HUDEP-2 (cell line): Measurements from ENCODE around the gene ZBTB5.
"Not testable (repeated sequence)": the region's sequence is repeated elsewhere in the genome, so short reads cannot be mapped to it uniquely, and the experiment has no call there.

Source experiments
- DNase-seq, 76 experiments: peaks; one replicate each; lab custom pipeline; 2025; ENCODE audit not compliant: unreplicated experiment in 76 of 76; lab: John Stamatoyannopoulos, UW

The ZBTB5 gene

DNA sequence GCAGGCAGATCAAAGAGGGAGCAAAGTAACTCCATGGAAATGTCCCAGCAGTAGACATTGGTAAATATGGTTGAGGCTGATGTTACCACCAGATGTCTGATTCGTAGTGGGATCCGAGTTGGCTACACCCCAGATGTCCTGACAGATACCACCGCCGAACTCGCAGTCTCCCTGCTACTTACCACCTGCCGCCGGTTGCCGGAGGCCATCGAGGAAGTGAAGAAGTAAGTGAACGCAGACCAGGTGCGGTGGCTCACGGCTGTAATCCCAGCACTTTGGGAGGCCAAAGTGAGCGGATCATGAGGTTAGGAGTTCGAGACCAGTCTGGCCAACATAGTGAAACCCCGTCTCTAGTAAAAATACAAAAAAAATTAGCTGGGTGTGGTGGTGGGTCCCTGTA, 38.8 kb downstream of the ZBTB5 start:
- not testable (repeated sequence) for DNase-seq

DNA sequence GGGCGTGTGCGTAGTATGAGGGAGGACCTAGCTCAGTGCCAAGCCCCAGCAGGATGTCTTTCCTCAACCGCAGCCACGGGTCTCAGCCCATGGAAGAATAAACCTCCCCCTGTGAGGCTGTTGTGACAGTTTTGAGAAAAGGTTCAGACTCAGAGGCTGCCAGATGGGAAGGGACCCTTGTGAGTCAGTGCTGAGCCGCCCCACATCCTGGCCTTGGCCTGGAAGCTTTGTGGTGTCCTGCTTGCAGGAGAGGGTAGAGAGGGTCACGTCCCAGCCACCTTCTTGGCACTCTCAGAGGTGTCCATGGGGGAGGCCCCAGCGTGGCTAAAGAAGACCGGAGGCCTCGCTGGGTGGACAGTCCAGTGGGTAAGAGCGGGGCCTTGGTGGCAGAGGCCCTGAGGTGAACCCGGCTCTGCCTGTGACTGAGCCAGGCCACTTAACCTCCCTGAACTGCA, 39.9 kb downstream of the ZBTB5 start:
- DNase-seq: peak in 8 of 76 experiments; percentile 29 to 57 (median 48)

DNA sequence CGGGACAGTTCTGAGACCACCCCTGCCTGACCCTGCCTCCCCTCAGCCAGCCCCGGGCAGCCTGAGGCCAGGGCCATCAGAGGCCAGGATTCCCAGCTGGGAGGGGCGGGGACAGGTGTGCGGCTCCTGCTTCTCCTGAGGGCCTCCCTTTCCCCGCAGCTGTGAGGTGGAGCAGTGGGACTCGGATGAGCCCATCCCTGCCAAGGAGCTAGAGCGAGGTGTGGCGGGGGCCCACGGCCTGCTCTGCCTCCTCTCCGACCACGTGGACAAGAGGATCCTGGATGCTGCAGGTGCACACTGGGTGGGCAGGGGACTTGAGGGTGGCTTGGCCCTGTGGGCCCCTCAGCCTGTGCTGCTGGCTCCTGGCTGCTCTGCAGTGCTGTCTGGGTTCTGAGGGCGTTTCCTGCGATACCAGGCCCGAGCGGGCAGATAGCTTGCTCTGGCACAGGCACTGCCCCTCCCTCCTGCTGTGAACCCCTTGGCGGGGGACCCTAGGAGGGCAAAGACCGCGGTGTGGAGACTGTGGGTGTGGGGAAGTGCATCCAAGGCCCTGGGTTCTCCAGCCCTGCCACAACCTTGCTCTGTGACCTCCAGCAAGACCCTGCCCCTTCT, 40.5 kb downstream of the ZBTB5 start:
- peak in 14 of 76 experiments; percentile 9 to 66 (median 40) for DNase-seq

DNA sequence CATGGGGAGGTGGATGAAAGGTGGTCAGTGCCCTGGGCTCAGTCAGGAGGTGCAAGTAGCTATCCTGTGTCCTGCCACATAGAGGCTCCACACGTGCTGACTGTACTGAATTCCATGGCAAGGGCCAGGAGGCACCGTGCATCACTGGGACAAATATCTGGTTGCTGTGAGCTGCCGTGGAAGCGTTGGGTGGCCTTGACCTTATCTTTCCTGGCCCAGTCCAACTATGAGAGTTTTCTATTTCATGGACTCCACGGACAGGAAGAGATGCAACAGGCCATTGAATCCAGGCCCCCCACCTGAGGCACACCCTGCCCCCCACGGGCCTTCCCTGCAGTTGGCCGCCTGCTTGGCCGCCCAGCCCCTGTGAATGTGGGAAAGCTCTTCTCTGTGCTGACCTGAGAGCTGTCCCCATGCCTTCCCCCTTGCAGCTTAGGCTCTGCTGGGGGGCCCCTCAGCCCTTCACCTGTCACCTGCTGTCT, 41.0 kb downstream of the ZBTB5 start:
- DNase-seq: no peak

DNA sequence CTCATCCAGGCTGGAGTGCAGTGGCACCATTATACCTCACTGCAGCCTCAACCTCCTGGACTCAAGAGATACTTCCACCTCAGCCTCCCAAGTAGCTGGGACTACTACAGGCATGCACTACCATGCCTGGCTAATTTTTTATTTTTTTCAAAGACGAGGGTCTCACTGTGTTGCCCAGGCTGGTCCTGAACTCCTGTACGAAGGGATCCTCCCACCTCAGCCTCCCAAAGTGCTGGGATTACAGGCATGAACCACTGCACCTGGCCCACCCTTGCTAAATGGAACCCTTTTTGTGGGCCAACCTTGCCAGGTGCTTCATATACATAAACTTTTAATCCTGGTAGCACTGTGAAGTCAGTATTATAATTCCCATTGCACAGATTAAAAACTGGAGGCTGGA, 41.7 kb downstream of the ZBTB5 start:
- DNase-seq: no peak

DNA sequence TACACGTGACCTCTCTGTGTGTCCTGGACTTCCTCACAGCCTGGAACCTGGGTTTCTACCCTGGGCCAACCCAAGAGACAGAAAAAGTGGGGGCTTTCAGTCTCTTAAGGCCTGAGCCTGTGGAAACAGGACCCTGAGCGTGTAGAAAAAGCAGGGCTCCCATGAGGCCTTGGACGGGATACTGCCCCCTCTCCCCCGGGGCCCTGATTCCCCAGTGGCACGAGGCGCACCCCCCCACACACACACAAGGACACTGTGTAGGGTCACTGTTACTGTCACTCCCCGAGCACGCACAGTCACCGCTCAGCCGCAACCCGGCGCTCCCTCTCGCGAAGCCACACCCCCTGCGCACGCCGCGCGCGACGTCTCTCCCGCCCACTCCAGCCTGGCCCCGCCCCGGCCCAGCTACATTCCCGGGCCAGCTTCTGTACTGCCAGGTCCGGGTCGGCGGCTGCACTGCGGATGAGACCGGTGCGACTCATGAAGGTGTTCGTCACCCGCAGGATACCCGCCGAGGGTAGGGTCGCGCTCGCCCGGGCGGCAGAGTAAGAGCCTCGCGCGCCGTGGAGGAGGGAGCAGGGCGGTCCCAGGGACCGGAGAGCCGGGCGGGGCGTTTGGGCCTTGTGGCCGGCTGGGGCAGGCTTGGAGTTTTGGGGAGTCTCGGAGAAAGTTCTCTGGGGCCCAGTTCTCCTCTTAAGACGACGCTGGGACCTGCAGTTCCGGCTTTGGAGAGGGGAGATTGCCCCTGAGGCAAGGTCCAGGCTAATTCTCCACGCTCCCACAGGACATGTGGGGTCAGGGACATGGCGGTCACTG, 42.8 kb downstream of the ZBTB5 start, which contains the start of gene GRHPR:
GRHPR (plus strand) TSS at position 408 of the 816 bp plus-strand sequence; CDS start at position 463, 55 bp downstream.
- peak in 75 of 76 experiments; percentile 26 to 91 (median 77) for DNase-seq

DNA sequence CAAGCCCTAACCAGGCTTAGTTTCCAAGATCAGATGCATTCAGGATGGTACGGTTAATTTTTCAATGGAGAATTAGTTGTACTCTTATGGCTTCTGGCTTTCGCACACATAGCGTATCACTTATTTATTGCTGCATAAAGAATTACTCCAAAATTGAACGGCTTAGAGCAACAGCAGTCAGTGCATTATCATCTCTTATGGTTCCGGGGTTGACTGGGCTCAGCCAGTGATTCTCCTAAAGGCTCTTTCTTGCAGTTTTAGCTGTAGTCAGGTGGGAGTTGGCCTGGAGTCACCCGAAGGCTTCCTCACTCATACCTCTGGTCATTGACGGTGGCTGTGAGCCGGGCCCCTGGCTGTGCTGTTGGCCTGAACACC, 43.3 kb downstream of the ZBTB5 start:
- peak in 2 of 76 experiments; percentile 19 to 51 for DNase-seq

DNA sequence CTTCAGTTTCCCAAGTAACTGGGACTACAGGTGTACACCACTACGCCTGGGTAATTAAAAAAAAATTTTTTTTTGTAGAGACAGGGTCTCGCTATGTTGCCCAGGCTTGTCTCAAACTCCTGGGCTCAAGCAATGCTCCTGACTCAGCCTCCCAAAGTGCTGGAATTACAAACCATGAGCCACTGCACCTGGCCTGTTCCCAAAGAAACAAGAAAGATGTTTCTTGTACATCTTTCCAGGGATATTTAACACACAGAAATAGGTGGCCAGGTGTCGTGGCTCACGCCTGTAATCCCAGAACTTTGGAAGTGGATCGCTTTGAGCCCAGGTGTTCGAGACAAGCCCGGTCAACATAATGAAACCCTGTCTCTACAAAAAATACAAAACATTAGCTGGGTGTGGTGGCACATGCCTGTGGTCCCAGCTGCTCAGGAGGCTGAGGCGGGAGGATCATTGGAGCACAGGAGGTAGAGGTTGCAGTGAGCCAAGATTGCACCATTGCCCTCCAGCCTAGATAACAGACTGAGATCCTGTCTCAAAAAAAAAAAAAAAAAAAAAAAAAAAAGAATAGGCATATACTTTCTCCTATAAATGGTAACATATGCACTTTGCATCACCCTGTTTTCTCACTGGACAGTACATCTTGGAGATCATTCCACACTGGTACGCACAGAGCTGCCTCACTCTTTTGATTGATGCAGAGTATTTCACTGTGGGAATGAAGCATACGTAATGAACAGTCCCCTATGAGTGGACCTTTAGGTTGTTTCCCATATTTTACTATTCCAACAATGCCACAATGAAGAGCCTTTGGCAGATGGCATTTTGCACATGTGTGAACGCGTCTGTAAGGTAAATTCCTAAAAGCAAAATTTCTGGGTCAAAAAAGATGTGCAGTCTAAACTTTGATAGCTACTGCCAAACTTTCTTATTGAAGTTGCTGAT, 44.7 kb downstream of the ZBTB5 start:
- no peak for DNase-seq

DNA sequence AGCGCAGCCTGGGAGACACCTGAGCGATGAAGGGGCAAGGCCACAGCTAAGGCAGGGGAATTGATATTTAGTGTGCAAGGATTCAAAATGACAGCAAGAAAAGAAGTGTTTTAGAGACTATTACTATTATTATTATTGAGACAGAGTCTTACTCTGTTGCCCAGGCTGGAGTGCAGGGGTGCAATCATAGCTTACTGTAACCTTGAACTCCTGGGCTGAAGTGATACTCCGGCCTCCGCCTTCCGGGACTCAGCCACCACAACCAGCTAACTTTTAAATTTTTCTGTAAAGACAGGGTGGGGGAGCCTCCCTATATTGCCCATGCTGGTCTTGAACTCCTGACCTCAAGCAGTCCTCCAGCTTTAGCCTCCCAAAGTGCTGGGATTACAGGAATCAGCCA, 46.0 kb downstream of the ZBTB5 start:
- DNase-seq: no peak

DNA sequence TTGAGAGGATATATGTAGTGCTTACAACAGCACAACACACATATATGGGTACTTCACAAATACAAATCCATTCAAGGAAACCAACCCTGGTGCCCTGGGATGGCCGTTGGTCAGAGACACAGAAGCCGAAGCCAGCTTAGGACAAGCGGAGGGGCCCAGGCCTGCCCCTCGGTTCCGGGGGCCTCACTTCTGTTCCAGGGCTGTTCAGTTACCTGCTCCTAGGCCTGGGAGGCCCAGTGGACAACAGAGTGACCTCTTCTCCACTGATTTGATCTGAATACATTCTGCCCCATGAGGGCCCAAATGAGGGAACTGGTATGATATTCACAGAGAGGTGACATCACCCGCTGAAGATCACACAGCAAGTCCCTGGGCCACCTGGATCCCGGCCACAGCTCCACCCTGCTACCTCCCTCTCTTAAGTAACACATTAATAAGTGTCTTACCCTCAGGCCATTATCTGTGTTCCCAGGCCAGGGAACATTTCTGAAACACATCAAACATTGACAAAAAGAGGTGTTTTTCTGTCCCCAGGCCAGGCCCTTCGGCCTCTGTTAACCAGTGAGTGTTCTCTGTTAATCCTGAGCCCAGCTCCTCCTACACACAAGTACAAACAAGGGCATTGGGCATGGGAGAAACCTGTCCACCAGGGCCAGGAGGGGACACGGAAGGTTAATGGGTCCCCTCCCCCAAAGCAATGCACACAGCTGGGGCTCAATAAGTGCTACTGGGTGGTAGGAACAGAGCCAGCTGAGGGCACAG, 47.2 kb downstream of the ZBTB5 start:
- DNase-seq: peak in 7 of 76 experiments; percentile 20 to 63 (median 38)

DNA sequence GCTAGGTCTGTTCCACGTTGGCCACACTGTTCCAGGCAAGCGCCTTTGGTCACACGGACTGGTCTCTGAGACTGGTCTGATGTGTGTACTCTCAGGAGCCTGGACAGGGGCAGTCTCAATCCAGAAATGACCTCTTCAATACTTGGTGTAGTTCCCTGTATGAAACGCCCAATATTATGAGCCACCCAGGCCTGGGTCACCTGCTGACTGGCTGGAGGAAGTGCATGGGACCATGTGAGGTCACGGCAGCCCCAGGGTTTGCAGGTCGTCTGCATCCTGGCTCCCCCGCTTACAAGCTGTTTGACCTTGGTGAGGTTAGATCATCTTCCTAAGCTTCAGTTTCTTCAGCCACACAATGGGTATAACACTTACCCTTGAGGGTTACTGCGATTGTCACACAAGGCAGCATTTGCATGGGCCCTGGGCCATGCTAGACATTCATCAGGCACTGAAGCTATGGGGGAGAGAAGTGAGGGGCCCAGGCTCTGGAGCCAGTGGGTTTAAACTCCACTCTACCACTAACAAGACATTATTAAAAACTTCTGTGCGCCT, 47.9 kb downstream of the ZBTB5 start:
- no peak for DNase-seq

DNA sequence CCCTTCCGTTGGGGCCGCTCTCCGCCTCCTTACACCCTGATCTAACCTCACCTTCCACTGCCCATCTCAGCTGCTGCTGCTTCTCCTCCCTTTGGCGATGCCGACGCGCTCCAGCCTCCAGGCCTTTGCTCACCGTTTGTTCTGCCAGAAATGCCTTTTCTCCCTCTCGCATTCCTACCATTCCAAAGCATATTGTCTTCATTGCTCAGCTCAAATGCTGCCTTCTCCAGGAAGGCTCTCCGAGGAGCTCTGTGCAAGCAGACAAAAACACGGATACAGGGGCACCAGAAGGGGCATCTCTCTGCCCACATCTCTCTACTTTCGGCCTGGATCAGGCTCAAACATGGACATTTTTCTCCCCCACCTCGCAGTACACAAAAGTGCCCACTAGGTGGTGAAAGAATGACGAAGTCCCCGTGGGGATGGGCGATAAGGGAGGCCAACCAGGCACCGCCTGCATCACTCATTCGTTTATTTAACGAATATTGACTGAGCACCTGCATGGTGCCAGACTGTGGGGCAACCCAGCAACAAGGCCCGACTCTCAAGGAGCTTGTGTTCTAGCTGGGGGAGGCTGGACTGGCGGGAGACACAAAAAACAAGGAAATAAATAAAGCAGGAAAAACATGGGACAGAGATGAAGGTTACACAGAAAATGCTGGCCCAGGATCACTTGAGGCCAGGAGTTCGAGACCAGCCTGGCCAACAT, 50.1 kb downstream of the ZBTB5 start:
- peak in 69 of 76 experiments; percentile 10 to 83 (median 55) for DNase-seq

DNA sequence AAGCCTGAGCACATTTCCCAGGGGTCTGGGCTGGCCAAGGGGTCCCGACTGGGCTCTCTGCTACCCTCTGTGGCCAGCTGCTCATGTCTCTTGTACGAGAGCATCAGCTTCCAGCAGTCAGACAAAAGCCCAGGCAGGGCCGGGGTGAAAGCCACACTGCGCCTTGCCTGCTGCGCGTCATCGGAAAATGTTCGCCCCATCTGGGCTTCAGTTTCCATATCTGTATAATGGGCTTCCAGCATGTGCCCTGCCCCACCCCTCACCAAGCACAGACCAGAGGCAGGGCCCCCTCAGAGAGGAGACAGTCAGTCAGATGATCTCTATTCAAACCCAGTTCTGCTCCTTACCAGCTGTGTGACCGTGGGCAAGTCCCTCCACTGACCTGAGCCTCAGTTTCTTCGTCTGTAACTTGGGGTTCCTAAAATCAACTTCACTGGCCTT, 50.7 kb downstream of the ZBTB5 start:
- DNase-seq: no peak

DNA sequence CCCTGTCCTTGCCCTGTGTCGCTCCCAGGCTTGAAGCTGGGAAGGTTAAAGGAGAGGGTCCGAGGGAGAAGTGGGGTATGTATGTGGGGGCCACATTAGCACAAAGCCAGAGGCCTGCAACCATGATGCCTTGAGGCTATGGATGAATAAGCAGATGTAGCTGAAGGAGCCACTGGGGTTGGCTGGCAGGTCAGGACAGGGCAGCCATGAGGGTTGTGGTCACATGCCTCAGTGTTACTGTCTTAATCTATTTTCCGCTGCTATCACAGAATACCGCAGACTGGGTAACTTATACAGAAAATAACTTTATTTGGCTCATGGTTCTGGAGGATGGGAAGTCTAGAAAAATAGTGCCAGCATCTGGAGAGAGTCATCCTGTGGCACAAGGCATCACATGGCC, 51.9 kb downstream of the ZBTB5 start:
- DNase-seq: peak in 2 of 76 experiments; percentile 10 to 21

DNA sequence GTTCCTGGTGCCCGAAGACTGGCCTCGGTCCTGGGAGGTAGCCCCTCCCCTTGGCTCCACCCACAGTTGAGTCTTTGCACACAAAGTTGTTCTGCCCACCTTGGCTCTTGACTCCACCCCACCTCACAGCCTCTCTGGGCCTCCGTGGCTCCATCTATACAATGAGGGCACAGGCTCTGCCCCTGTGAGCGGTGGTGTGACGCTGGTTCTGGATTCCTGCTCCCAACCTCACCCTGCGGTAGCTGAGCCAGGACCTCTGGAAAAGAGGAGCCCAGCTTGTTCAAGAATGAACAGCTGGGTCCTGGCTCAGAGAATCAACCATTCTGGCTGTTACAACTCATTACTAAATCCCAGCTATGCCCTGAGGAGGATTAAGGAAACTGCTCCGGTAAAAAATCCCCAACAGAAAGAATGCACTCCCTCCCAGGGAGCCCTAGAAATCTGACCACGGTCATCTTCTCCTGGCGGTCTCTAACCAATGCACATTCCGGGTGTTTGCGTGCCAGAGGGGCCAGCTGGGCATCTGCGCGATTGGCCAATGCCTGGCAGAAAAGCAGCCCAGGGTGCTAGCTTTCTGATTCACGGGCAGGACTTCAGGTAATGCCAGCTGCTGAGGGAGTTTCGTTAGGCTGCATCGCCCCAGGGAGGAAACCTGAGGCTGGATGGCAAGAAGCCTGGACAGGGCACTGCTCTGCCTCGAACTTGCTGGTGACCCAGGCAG, 52.7 kb downstream of the ZBTB5 start:
- DNase-seq: no peak

DNA sequence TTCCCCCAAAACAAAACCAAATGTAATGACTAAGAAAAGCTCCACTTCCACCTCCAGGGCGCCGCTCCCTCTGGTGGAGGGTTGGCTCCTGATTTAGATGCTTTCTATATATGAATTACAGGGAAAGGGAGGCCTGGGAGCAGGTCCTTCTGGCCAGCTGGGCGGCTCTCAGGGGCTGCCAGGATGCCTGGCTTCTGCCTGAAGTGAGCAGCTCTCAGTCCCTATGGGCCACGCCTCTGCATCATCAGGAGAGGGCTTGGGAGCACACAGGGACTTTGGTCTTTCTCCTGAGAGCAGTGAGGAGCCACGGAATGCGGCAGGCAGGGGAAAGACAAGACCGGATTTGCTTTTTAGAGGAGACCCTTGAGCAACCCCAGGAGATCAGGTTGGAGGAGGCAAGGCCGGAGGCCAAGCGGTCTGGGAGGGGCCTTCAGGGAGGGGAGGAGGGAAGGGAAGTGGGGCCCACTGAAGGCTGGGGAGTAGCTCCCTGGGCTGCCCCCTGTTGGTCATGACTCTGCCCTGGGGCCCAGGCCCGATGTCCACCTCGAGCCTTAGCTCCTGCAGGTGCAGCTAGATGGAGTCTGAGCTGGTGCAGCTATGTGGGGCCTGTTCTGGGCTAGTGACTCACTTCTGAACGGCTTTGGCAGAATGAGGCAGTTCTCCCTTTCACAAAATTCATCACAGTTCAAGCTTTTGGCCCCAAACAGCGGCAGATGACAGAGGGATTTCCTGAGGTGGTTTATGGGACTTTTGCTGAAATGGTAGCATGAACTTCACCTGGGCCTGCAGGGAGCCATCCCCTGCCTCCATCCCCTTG, 54.1 kb downstream of the ZBTB5 start:
- peak in 2 of 76 experiments; percentile 6 to 10 for DNase-seq

DNA sequence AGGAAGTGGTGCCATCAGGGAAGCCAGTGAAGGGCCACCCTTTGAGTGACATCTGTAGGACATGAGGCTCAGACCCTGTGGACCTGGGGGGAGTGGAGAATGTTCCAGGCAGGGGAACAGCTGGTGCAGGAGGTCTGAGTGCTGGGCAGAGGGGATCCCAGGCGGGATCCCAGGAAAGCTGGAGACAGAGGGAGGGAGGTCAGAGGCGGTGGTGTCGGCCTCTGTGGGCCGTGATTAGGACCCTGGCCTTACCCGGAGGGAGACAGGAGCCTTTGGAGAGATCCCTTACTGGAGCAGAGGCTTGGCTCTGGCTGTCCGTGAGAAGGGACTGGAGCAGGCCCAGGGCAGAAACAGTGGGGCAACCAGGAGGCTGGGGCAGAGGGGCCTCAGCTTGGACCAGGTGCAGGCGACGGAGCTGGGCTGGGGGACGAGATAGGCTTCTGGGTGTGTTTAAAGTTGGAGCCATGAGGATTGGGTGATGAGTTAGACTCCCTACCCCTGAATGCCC, 54.8 kb downstream of the ZBTB5 start:
- no peak for DNase-seq
